ENCODE data around the gene AK2.

- TF ChIP-seq ARNTL (CRISPR knock-in tag; IDR thresholded peaks at IDR 0.05; ENCODE audit: borderline replicate concordance, low read depth): no peak
- TF ChIP-seq TCF4 (CRISPR knock-in tag; IDR thresholded peaks at IDR 0.05; ENCODE audit: borderline replicate concordance): no peak
- no peak for TF ChIP-seq CREB5 (CRISPR knock-in tag; IDR thresholded peaks at IDR 0.05; ENCODE audit: low read depth)
- TF ChIP-seq RARB (CRISPR knock-in tag; IDR thresholded peaks at IDR 0.05): no peak
- TF ChIP-seq ZFP3 (CRISPR knock-in tag; IDR thresholded peaks at IDR 0.05): no peak
- no peak for TF ChIP-seq TOX (CRISPR knock-in tag; IDR thresholded peaks at IDR 0.05; ENCODE audit: borderline replicate concordance)
- TF ChIP-seq TSHZ2 (CRISPR knock-in tag; IDR thresholded peaks at IDR 0.05): no peak
- no peak for TF ChIP-seq PPARA (CRISPR knock-in tag; IDR thresholded peaks at IDR 0.05; ENCODE audit: borderline replicate concordance)
- no peak for TF ChIP-seq ESRRG (CRISPR knock-in tag; IDR thresholded peaks at IDR 0.05)
- no peak for TF ChIP-seq ZNF565 (CRISPR knock-in tag; conservative IDR thresholded peaks at IDR 0.05; ENCODE audit: low read depth)
- no peak for TF ChIP-seq PATZ1 (CRISPR knock-in tag; IDR thresholded peaks at IDR 0.05; ENCODE audit: borderline replicate concordance)
Observed at GRCh38 chr1:33085332-33085731, 48.6 kb upstream of the AK2 start.

All from SK-N-SH treated with all-trans-retinoic acid at 6 μM for 48 hours (cell line).